Measurements from ENCODE around the gene SLC2A5. TPM values are rescaled to one million over a fixed set of nuclear protein-coding genes. Genes with fewer than 3 reads are reported as not detected.

Gene SLC2A5
- total and polyA plus RNA-seq, 4 donors, result 0.16 to 2.8 (median 1.5) TPM

DNA sequence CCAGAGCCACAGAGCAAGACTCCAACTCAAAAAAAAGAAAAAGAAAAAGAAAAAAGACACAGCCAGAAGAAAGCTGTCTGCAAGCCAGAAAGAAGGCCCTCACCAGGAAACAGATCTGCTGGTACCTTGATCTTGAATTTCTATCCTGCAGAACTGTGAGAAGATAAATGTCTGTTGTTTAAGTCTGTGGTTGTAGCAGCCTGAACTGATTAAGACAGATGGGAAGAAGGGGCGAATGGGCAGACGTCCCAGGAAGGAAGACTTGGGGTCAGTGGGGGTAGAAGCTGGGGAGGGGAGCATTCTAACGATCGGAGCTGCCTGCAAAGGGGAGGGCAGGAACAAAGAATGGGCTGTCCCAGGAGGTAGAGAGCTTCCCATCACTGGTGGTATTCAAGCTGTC, 49.5 kb downstream of the SLC2A5 start:
- no peaks in the 10 kb centered on the region for H3K9me3 ChIP-seq (ENCODE audit: control insufficient read depth in 4 of 4, insufficient read depth in 3 of 4, low read length in 3 of 4)
- TF ChIP-seq, protein P1, sequence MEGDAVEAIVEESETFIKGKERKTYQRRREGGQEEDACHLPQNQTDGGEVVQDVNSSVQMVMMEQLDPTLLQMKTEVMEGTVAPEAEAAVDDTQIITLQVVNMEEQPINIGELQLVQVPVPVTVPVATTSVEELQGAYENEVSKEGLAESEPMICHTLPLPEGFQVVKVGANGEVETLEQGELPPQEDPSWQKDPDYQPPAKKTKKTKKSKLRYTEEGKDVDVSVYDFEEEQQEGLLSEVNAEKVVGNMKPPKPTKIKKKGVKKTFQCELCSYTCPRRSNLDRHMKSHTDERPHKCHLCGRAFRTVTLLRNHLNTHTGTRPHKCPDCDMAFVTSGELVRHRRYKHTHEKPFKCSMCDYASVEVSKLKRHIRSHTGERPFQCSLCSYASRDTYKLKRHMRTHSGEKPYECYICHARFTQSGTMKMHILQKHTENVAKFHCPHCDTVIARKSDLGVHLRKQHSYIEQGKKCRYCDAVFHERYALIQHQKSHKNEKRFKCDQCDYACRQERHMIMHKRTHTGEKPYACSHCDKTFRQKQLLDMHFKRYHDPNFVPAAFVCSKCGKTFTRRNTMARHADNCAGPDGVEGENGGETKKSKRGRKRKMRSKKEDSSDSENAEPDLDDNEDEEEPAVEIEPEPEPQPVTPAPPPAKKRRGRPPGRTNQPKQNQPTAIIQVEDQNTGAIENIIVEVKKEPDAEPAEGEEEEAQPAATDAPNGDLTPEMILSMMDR (IDR thresholded peaks at IDR 0.05; ENCODE audit: control extremely low read depth, extremely low read depth), result no peak
- 19 to 36% methylated on average over 4 of the region's 4 CpGs for WGBS, 2 donors
- H3K27ac ChIP-seq (ENCODE audit: low read depth in 1 of 2, low read length in 1 of 2), result no peak overlapping the region
- H3K9ac ChIP-seq (ENCODE audit: insufficient read depth in 1 of 2, low read length in 2 of 2), result no peak overlapping the region
- no peak for DNase-seq
- ATAC-seq (ENCODE audit: insufficient read depth, low FRiP score), result no peak
- peaks cover 0 to 15% (median 1%) of the 10 kb centered on the region in 5 donors for H3K4me1 ChIP-seq (ENCODE audit: control insufficient read depth in 5 of 5, insufficient read depth in 5 of 5, low read length in 5 of 5)
- no peaks in the 10 kb centered on the region for H3K36me3 ChIP-seq (ENCODE audit: control insufficient read depth in 4 of 4, insufficient read depth in 4 of 4, low read length in 4 of 4)
- H3K4me3 ChIP-seq, result no peak overlapping the region
- H3K27me3 ChIP-seq (ENCODE audit: control insufficient read depth in 3 of 3, insufficient read depth in 3 of 3, low read length in 2 of 3), result no peaks in the 10 kb centered on the region

DNA sequence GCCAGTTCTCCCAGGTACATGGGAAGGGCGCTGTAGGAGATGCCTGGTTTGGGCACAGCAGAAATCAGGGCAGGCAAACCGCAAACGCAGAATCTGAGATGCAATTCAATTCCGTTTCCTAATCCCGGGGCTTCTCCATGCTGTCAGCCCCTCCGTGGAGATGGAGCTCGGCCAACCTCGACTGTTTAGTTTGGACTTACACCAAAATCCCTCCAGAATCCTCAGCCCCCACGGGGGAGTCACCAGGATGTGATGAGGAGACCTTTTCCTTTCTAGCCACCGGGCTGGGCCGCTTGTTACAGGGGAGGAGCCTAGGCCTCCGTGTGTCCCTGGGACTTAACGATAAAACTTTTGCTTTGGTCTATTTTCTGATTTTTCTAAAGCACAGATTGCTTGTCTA, 51.1 kb downstream of the SLC2A5 start:
- ATAC-seq (ENCODE audit: insufficient read depth, low FRiP score) (no peak), DNase-seq (peak; percentile 76 to 88 (median 82))
- no peak overlapping the region for H3K27ac ChIP-seq (ENCODE audit: low read depth in 1 of 2, low read length in 1 of 2)
- H3K36me3 ChIP-seq (ENCODE audit: control insufficient read depth in 4 of 4, insufficient read depth in 4 of 4, low read length in 4 of 4), result no peaks in the 10 kb centered on the region
- no peaks in the 10 kb centered on the region for H3K27me3 ChIP-seq (ENCODE audit: control insufficient read depth in 3 of 3, insufficient read depth in 3 of 3, low read length in 2 of 3)
- no peaks in the 10 kb centered on the region for H3K9me3 ChIP-seq (ENCODE audit: control insufficient read depth in 4 of 4, insufficient read depth in 3 of 4, low read length in 3 of 4)
- H3K4me1 ChIP-seq (ENCODE audit: control insufficient read depth in 5 of 5, insufficient read depth in 5 of 5, low read length in 5 of 5), result peaks cover 0 to 15% (median 2%) of the 10 kb centered on the region in 5 donors
- H3K9ac ChIP-seq (ENCODE audit: insufficient read depth in 1 of 2, low read length in 2 of 2), result no peak overlapping the region
- WGBS, 2 donors, result 52 to 76% methylated on average over 13 of the region's 13 CpGs
- H3K4me3 ChIP-seq, result no peak overlapping the region
- TF ChIP-seq, protein P1 (IDR thresholded peaks at IDR 0.05; ENCODE audit: control extremely low read depth, extremely low read depth), result no peak

DNA sequence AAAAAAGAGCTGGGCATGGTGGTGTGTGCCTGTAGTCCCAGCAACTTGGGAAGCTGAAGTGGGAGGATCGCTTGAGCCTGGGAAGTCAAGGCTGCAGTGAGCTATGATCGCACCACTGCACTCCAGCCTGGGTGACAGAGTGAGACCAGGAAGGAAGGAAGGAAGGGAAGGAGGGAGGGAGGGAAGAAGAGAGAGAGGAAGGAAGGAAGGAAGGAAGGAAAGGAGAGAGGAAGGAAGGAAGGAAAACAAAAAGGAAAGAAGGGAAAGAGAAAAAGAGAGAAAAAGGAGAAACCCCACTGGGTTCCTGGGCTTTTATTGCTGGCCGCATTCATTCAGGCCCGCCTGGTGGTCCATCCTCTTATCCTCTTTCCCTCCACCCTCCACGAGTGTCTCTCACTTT, 53.0 kb downstream of the SLC2A5 start:
- Histone ChIP-seq H3K9ac (ENCODE audit: insufficient read depth in 1 of 2, low read length in 2 of 2) (no peak overlapping the region), H3K9me3 (ENCODE audit: control insufficient read depth in 4 of 4, insufficient read depth in 3 of 4, low read length in 3 of 4) (no peaks in the 10 kb centered on the region)
- WGBS, 2 donors, result 80 to 91% methylated on average over 5 of the region's 5 CpGs

More for the DNA sequence above, 53.0 kb downstream of the SLC2A5 start:
- Histone ChIP-seq H3K4me1 (ENCODE audit: control insufficient read depth in 5 of 5, insufficient read depth in 5 of 5, low read length in 5 of 5) (peaks cover 0 to 15% (median 2%) of the 10 kb centered on the region in 5 donors), H3K27me3 (ENCODE audit: control insufficient read depth in 3 of 3, insufficient read depth in 3 of 3, low read length in 2 of 3) (no peaks in the 10 kb centered on the region), H3K4me3 (no peak overlapping the region), H3K27ac (ENCODE audit: low read depth in 1 of 2, low read length in 1 of 2) (no peak overlapping the region), H3K36me3 (ENCODE audit: control insufficient read depth in 4 of 4, insufficient read depth in 4 of 4, low read length in 4 of 4) (no peaks in the 10 kb centered on the region)
- no peak for DNase-seq
- ATAC-seq (ENCODE audit: insufficient read depth, low FRiP score), result no peak
- TF ChIP-seq, protein P1 (IDR thresholded peaks at IDR 0.05; ENCODE audit: control extremely low read depth, extremely low read depth), result no peak

Measured in lung (tissue), 12 donors.